DND-41 (cell line): ENCODE data around the gene FADS6.

Experiments used
- ATAC-seq: fragments of 200-7000 bp; cut with Tn5 transposase; 3 replicates; pipeline ENCODE4 v1.9.1; 2021; ENCODE audit warnings: low read depth; ENCODE audit not compliant: insufficient read depth
- DNase-seq: peaks from one replicate; pipeline ENCODE4 v3.0.0-alpha.2; 2020
- H2AFZ ChIP-seq: 2 replicates; pipeline ENCODE4 v1.6.0; 2012; ENCODE audit warnings: low read depth, low read length
- H3K27ac ChIP-seq: 2 replicates; pipeline ENCODE4 v1.5.1; 2012; ENCODE audit warnings: low read length, inconsistent platforms
- H3K27me3 ChIP-seq: fragments of 200-600 bp; sonication (generic); 2 replicates; pipeline ENCODE4 v1.6.0; 2012; ENCODE audit warnings: low read length, mild to moderate bottlenecking, inconsistent platforms; ENCODE audit not compliant: insufficient read depth, poor library complexity
- H3K36me3 ChIP-seq: 2 replicates; pipeline ENCODE4 v1.5.1; 2012; ENCODE audit warnings: low read length, inconsistent platforms; ENCODE audit not compliant: insufficient read depth
- H3K4me1 ChIP-seq: 2 replicates; pipeline ENCODE4 v1.5.1; 2012; ENCODE audit warnings: mild to moderate bottlenecking, low read length; ENCODE audit not compliant: insufficient read depth
- H3K4me2 ChIP-seq: 2 replicates; pipeline ENCODE4 v1.6.0; 2012; ENCODE audit warnings: mild to moderate bottlenecking, moderate library complexity, low read length, inconsistent platforms; ENCODE audit not compliant: insufficient read depth
- H3K4me3 ChIP-seq, 2 experiments: fragments of 200-600 bp in 1 of 2; shearing (Covaris generic) in 1 of 2; 2 replicates each; pipeline ENCODE4 v1.5.1; 2012 to 2016; ENCODE audit warnings: inconsistent platforms in 2 of 2, low read length in 2 of 2, mild to moderate bottlenecking in 2 of 2, low read depth in 1 of 2, moderate library complexity in 1 of 2
- H3K79me2 ChIP-seq: 2 replicates; pipeline ENCODE4 v1.6.0; 2012; ENCODE audit warnings: low read length, inconsistent platforms; ENCODE audit not compliant: insufficient read depth
- H3K9ac ChIP-seq: 2 replicates; pipeline ENCODE4 v1.6.0; 2012; ENCODE audit warnings: low read depth, mild to moderate bottlenecking, inconsistent platforms, low read length, moderate library complexity
- H3K9me3 ChIP-seq: 2 replicates; pipeline ENCODE4 v1.5.1; 2012; ENCODE audit warnings: low read length, moderate library complexity, mild to moderate bottlenecking, inconsistent platforms; ENCODE audit not compliant: insufficient read depth, severe bottlenecking
- H4K20me1 ChIP-seq: 2 replicates; pipeline ENCODE4 v1.6.0; 2012; ENCODE audit warnings: low read length; ENCODE audit not compliant: insufficient read depth
- CTCF ChIP-seq: IDR thresholded peaks from 2 replicates; pipeline ENCODE4 v1.5.1; 2012; ENCODE audit warnings: borderline replicate concordance, low read length, moderate library complexity, mild to moderate bottlenecking; ENCODE audit not compliant: poor library complexity, severe bottlenecking; ENCODE audit errors: extremely low read depth
- EZH2 ChIP-seq: IDR thresholded peaks from 3 replicates; pipeline ENCODE4 v1.6.1; 2012; ENCODE audit warnings: borderline replicate concordance, low read depth, mild to moderate bottlenecking, moderate library complexity, low read length, inconsistent platforms; ENCODE audit not compliant: severe bottlenecking

FADS6 gene

GRCh38 chr17:74878658-74879057 lies 14.8 kb downstream of the FADS6 start:
- H4K20me1 ChIP-seq, result peaks cover 5% of the 10 kb centered on the region; the same call in 1 of the 2 replicates
- H3K9me3 ChIP-seq, result no peaks in the 10 kb centered on the region
- no peak overlapping the region for H3K27ac ChIP-seq
- TF ChIP-seq EZH2 (no peak), CTCF (no peak)
- H2AFZ ChIP-seq, result no peak overlapping the region
- H3K9ac ChIP-seq, result no peak overlapping the region
- peaks cover 7% of the 10 kb centered on the region for H3K27me3 ChIP-seq
- H3K4me1 ChIP-seq, result peaks cover 10% of the 10 kb centered on the region
- peaks cover 4% of the 10 kb centered on the region for H3K79me2 ChIP-seq
- DNase-seq (no peak), ATAC-seq (no peak)
- H3K4me3 ChIP-seq, result no peak overlapping the region
- no peak overlapping the region for H3K4me2 ChIP-seq
- H3K36me3 ChIP-seq, result no peaks in the 10 kb centered on the region

GRCh38 chr17:74877592-74878548 lies 15.6 kb downstream of the FADS6 start:
- TF ChIP-seq EZH2, result no peak
- TF ChIP-seq CTCF, result no peak
- Histone ChIP-seq H3K4me2 (no peak overlapping the region), H3K4me3 (no peak overlapping the region), H3K27ac (no peak overlapping the region), H3K9ac (no peak overlapping the region), H2AFZ (no peak overlapping the region), H3K27me3 (peaks cover 7% of the 10 kb centered on the region), H4K20me1 (peaks cover 5% of the 10 kb centered on the region; the same call in 1 of the 2 replicates), H3K4me1 (peaks cover 10% of the 10 kb centered on the region), H3K9me3 (no peaks in the 10 kb centered on the region), H3K36me3 (no peaks in the 10 kb centered on the region), H3K79me2 (peaks cover 4% of the 10 kb centered on the region)
- DNase-seq (no peak), ATAC-seq (no peak)

- Histone ChIP-seq H3K4me1 (peaks cover 25% of the 10 kb centered on the region), H3K27me3 (peaks cover 7% of the 10 kb centered on the region), H3K4me2 (no peak overlapping the region), H3K36me3 (no peaks in the 10 kb centered on the region), H3K4me3 (no peak overlapping the region), H2AFZ (no peak overlapping the region), H3K79me2 (peaks cover 17% of the 10 kb centered on the region), H3K9ac (no peak overlapping the region), H3K9me3 (no peaks in the 10 kb centered on the region), H3K27ac (no peak overlapping the region), H4K20me1 (peaks cover 4% of the 10 kb centered on the region; the same call in 1 of the 2 replicates)
- TF ChIP-seq EZH2 (no peak), CTCF (no peak)
- no peak for ATAC-seq
- no peak for DNase-seq
These were observed 17.3 kb downstream of the FADS6 start for GRCh38 chr17:74875977-74876593.
